HG03342 (cell line): ENCODE results near the gene CHN1.

Experiments
- ATAC-seq: cut with Tn5 transposase; IDR thresholded peaks from one replicate; pipeline ENCODE4 v1.9.1; 2021; ENCODE audit warnings: mild to moderate bottlenecking, moderate library complexity; ENCODE audit not compliant: unreplicated experiment

The CHN1 gene

GRCh38 chr2:174974131-174974530 is 31.1 kb downstream of the CHN1 start:
- ATAC-seq, result no peak

GRCh38 chr2:174972924-174973323 is 32.3 kb downstream of the CHN1 start:
- no peak for ATAC-seq

GRCh38 chr2:174971868-174972781 is 33.1 kb downstream of the CHN1 start:
- no peak for ATAC-seq

- no peak for ATAC-seq
Observed at GRCh38 chr2:174970092-174970491, 35.1 kb downstream of the CHN1 start.

GRCh38 chr2:174969091-174969734 is 36.0 kb downstream of the CHN1 start:
- no peak for ATAC-seq

GRCh38 chr2:174967691-174968260 is 37.4 kb downstream of the CHN1 start:
- ATAC-seq, result no peak

- ATAC-seq, result no peak
Observed at GRCh38 chr2:174967086-174967485, 38.1 kb downstream of the CHN1 start.

GRCh38 chr2:174965992-174966744 is 39.0 kb downstream of the CHN1 start:
- ATAC-seq, result no peak

GRCh38 chr2:174965551-174965950 is 39.6 kb downstream of the CHN1 start:
- ATAC-seq, result no peak

GRCh38 chr2:174964404-174964803 is 40.8 kb downstream of the CHN1 start:
- no peak for ATAC-seq

GRCh38 chr2:174963437-174964400 is 41.5 kb downstream of the CHN1 start:
- no peak for ATAC-seq

- no peak for ATAC-seq
Observed at GRCh38 chr2:174959787-174960186, 45.4 kb downstream of the CHN1 start.

GRCh38 chr2:174957050-174957449 is 48.1 kb downstream of the CHN1 start:
- ATAC-seq, result no peak

- ATAC-seq, result no peak
Observed at GRCh38 chr2:174952607-174953006, 52.6 kb downstream of the CHN1 start.

GRCh38 chr2:174951745-174952144 is 53.4 kb downstream of the CHN1 start:
- ATAC-seq, result no peak

GRCh38 chr2:174949988-174950687 is 55.0 kb downstream of the CHN1 start:
- no peak for ATAC-seq

- no peak for ATAC-seq
Observed at GRCh38 chr2:174945601-174946260, 59.5 kb downstream of the CHN1 start.

GRCh38 chr2:174939046-174939445 is 66.1 kb downstream of the CHN1 start:
- no peak for ATAC-seq

- ATAC-seq, result no peak
Observed at GRCh38 chr2:174931724-174932123, 73.5 kb downstream of the CHN1 start.
